Endothelial cell of umbilical vein (primary cell): Measurements from ENCODE around the gene THAP4. TPM values are rescaled to one million over a fixed set of nuclear protein-coding genes. Genes with fewer than 3 reads are reported as not detected.

Experiments used
- BruUV-seq: library from RNA; stranded (reverse); fragments of 400-500 nt; replicated peaks from 2 replicates; lab custom pipeline; 2021; lab: Mats Ljungman, UMichigan
- CTCF ChIA-PET: fragments of 300-600, 350-600 bp; sonication (Branson Sonifier 250); formaldehyde crosslinking; loops from one replicate; lab custom pipeline; 2021; ENCODE audit warnings: antibody characterized with exemption, inconsistent platforms; lab: Charles Lee
- POLR2A ChIA-PET: fragments of 300-600, 350-600 bp; sonication (Branson Sonifier 250); formaldehyde crosslinking; loops from one replicate; lab custom pipeline; 2021; ENCODE audit warnings: antibody characterized with exemption, inconsistent platforms; lab: Charles Lee
- DNase-seq: peaks from one replicate; pipeline ENCODE4 v3.0.0-alpha.2; 2011; ENCODE audit warnings: low read depth, low spot score
- FAIRE-seq: peaks from 2 replicates; lab custom pipeline; 2011; peaks lifted over from hg19 to GRCh38; lab: Jason Lieb, UNC
- H2AFZ ChIP-seq: 2 replicates; pipeline ENCODE4 v1.6.0; 2012; ENCODE audit warnings: low read depth, low read length, control low read depth, inconsistent platforms
- H3K27ac ChIP-seq: 2 replicates; pipeline ENCODE4 v1.5.1; 2011; ENCODE audit warnings: low read depth, mild to moderate bottlenecking, control low read depth, low read length, moderate library complexity; ENCODE audit not compliant: insufficient read depth
- H3K27me3 ChIP-seq, 2 experiments: 2 replicates each; pipeline versions ENCODE4 v1.6.0 to v1.6.1; 2011; ENCODE audit warnings: low read length in 2 of 2, mixed read lengths in 1 of 2; ENCODE audit not compliant: control insufficient read depth in 2 of 2, insufficient read depth in 2 of 2
- H3K36me3 ChIP-seq, 2 experiments: 2 replicates in 1 of 2; 3 replicates in 1 of 2; pipeline ENCODE4 v1.5.1; 2011; ENCODE audit warnings: low read length in 2 of 2, mild to moderate bottlenecking in 1 of 2, moderate library complexity in 1 of 2; ENCODE audit not compliant: control insufficient read depth in 2 of 2, insufficient read depth in 2 of 2; ENCODE audit errors: extremely low read depth in 1 of 2
- H3K4me1 ChIP-seq: 3 replicates; pipeline ENCODE4 v1.5.1; 2011; ENCODE audit warnings: mild to moderate bottlenecking, low read length; ENCODE audit not compliant: control insufficient read depth, insufficient read depth; ENCODE audit errors: extremely low read depth
- H3K4me2 ChIP-seq: 2 replicates; pipeline ENCODE4 v1.6.1; 2011; ENCODE audit warnings: low read length, control low read depth, mixed read lengths; ENCODE audit not compliant: insufficient read depth
- H3K4me3 ChIP-seq, 3 experiments: fragments of 200-600 bp in 1 of 3; sonication (generic), shearing (Covaris generic) in 1 of 3; replicated peaks in 1 of 3; 2 replicates each; pipeline ENCODE4 v1.5.1; 2011 to 2016; ENCODE audit warnings: control low read depth in 3 of 3, low read length in 3 of 3, mild to moderate bottlenecking in 2 of 3, inconsistent platforms in 1 of 3, low read depth in 1 of 3, moderate library complexity in 1 of 3; ENCODE audit not compliant: insufficient read depth in 1 of 3
- H3K79me2 ChIP-seq: 2 replicates; pipeline ENCODE4 v1.6.0; 2012; ENCODE audit warnings: low read length, inconsistent platforms; ENCODE audit not compliant: control insufficient read depth, insufficient read depth
- H3K9ac ChIP-seq: replicated peaks from 2 replicates; pipeline ENCODE3; 2011; ENCODE audit warnings: low read length, control low read depth; ENCODE audit not compliant: insufficient read depth; ENCODE audit errors: extremely low read depth
- H3K9me1 ChIP-seq: replicated peaks from 3 replicates; pipeline ENCODE4 v1.6.0; 2011; ENCODE audit warnings: mild to moderate bottlenecking, low read length; ENCODE audit not compliant: control insufficient read depth, insufficient read depth; ENCODE audit errors: extremely low read depth
- H3K9me3 ChIP-seq: replicated peaks from 2 replicates; pipeline ENCODE4 v1.5.1; 2012; ENCODE audit warnings: low read length, inconsistent platforms; ENCODE audit not compliant: control insufficient read depth, insufficient read depth
- H4K20me1 ChIP-seq: replicated peaks from 2 replicates; pipeline ENCODE3; 2011; ENCODE audit warnings: mild to moderate bottlenecking, low read length; ENCODE audit not compliant: control insufficient read depth, insufficient read depth; ENCODE audit errors: extremely low read depth
- CTCF ChIP-seq, 2 donors: IDR thresholded peaks; 1 replicate in 1 of 2; 2 replicates in 1 of 2; pipeline ENCODE4 v1.5.1; 2011; ENCODE audit warnings: low read length in 2 of 2, mild to moderate bottlenecking in 2 of 2, moderate library complexity in 2 of 2, control low read depth in 1 of 2, inconsistent platforms in 1 of 2, low read depth in 1 of 2; ENCODE audit not compliant: insufficient read depth in 1 of 2; ENCODE audit errors: extremely low read depth in 1 of 2
- EZH2 ChIP-seq: IDR thresholded peaks from 2 replicates; pipeline ENCODE4 v1.6.1; 2012; ENCODE audit warnings: borderline replicate concordance, low read depth, mild to moderate bottlenecking, moderate library complexity, low read length, inconsistent platforms; ENCODE audit not compliant: severe bottlenecking
- FOS ChIP-seq: IDR thresholded peaks from 2 replicates; pipeline ENCODE4 v1.6.1; 2011; ENCODE audit warnings: mild to moderate bottlenecking, low read length, moderate library complexity, borderline replicate concordance; ENCODE audit not compliant: insufficient read depth
- JUN ChIP-seq: IDR thresholded peaks from 2 replicates; pipeline ENCODE4 v1.6.1; 2011; ENCODE audit warnings: borderline replicate concordance, low read depth; ENCODE audit not compliant: insufficient read length, insufficient read depth
- MYC ChIP-seq: IDR thresholded peaks from one replicate; pipeline ENCODE4 v1.6.1; 2011; ENCODE audit warnings: mild to moderate bottlenecking, low read depth, low read length
- POLR2A ChIP-seq: IDR thresholded peaks from 2 replicates; pipeline ENCODE4 v1.6.1; 2012; ENCODE audit warnings: low read depth, mild to moderate bottlenecking, control low read depth, low read length
- POLR2AphosphoS5 ChIP-seq: IDR thresholded peaks from 2 replicates; pipeline ENCODE4 v1.6.1; 2012; ENCODE audit warnings: low read depth, mild to moderate bottlenecking, control low read depth, low read length, moderate library complexity; ENCODE audit not compliant: insufficient read depth
- dilution Hi-C: fragments of 300-500 bp; cut with MboI; formaldehyde crosslinking; loops from one replicate; pipeline ENCODE4 v1.15.0; 2019; ENCODE audit warnings: low sequenced_read_pairs; ENCODE audit not compliant: extremely low pct_ligation_motif_present
- intact Hi-C: fragments of 100-400 bp; cut with micrococcal nuclease; formaldehyde crosslinking; loops from one replicate; pipeline ENCODE4 v1.10.0; 2022
- polyA plus RNA-seq, 4 experiments: library from polyadenylated mRNA; depleted of rRNA in 3 of 4; stranded (reverse) in 3 of 4; unstranded in 1 of 4; fragments of >200 nt; gene quantifications; 2 replicates each; pipeline versions ENCODE4 v1.2.1 to v1.2.3, GENCODE V29; 2011 to 2012; ENCODE audit warnings: missing spikeins in 1 of 4
- total RNA-seq: library from RNA; stranded (reverse); gene quantifications from 2 replicates; pipeline ENCODE4 v1.2.3, GENCODE V29; 2021

The THAP4 gene
- total and polyA plus RNA-seq, 2 donors (not counting 3 experiments of a cell fraction or from before 2014, with no cell fraction given): 45.4 to 47.4 TPM

- intact Hi-C loops: no loop called here
Observed at GRCh38 chr2:241575624-241576292, 61.2 kb downstream of the THAP4 start.

GRCh38 chr2:241574911-241575623 lies 61.9 kb downstream of the THAP4 start:
- ChIA-PET POLR2A (no interaction called here), CTCF (interaction anchor here (1.7 to 2.0 kb wide), 2 partner anchors 14 to 69 kb away, joined by 4 read pairs; no protein-coding TSS in a partner anchor)
- Histone ChIP-seq H3K4me1 (no peaks in the 10 kb centered on the region), H3K9ac (no peak overlapping the region), H3K9me1 (no peaks in the 10 kb centered on the region), H2AFZ (no peak overlapping the region), H4K20me1 (no peaks in the 10 kb centered on the region), H3K4me3 (no peak overlapping the region), H3K79me2 (peaks cover under 1% of the 10 kb centered on the region), H3K27me3 (no peaks in the 10 kb centered on the region), H3K27ac (no peak overlapping the region), H3K4me2 (no peak overlapping the region), H3K36me3 (peaks cover 3 to 20% of the 10 kb centered on the region in 2 experiments), H3K9me3 (no peaks in the 10 kb centered on the region)
- intact Hi-C loops: no loop called here
- dilution Hi-C loops: no loop called here
- no peak for DNase-seq
- BruUV-seq: no TSS peak
- no peak for FAIRE-seq
- TF ChIP-seq MYC (no peak), POLR2AphosphoS5 (no peak), CTCF (IDR thresholded peaks at IDR 0.05; ENCODE audit: extremely low read depth in 1 of 2, insufficient read depth in 1 of 2, low read depth in 1 of 2, low read length in 2 of 2) (no peak), FOS (no peak), EZH2 (no peak)

More at GRCh38 chr2:241575624-241576292, 61.2 kb downstream of the THAP4 start:
- H3K9me1 ChIP-seq: no peaks in the 10 kb centered on the region
- no peak overlapping the region for H3K9ac ChIP-seq
- no peak overlapping the region for H3K4me3 ChIP-seq
- H3K36me3 ChIP-seq: peaks cover 3 to 19% of the 10 kb centered on the region in 2 experiments
- CTCF ChIA-PET: interaction anchor here (0.7 to 2.0 kb wide), 3 partner anchors 11 to 69 kb away, joined by 3 to 4 read pairs (median 4); no protein-coding TSS in a partner anchor
- no peaks in the 10 kb centered on the region for H3K79me2 ChIP-seq
- dilution Hi-C loops: no loop called here
- no peaks in the 10 kb centered on the region for H3K27me3 ChIP-seq
- no peaks in the 10 kb centered on the region for H4K20me1 ChIP-seq
- DNase-seq (no peak), FAIRE-seq (no peak)
- no peak overlapping the region for H3K4me2 ChIP-seq
- no peaks in the 10 kb centered on the region for H3K4me1 ChIP-seq
- no peak for TF ChIP-seq JUN
- peak; percentile 12 for TF ChIP-seq POLR2AphosphoS5
- TF ChIP-seq POLR2A: peak; percentile 61
- BruUV-seq: no TSS peak
- POLR2A ChIA-PET: no interaction called here
- H3K27ac ChIP-seq: no peak overlapping the region
- H3K9me3 ChIP-seq: no peaks in the 10 kb centered on the region
- no peak overlapping the region for H2AFZ ChIP-seq
